HPDE6-E6E7 (cell line): ENCODE data around the gene BSPH1.
"Not testable (repeated sequence)": the region's sequence is repeated elsewhere in the genome, so short reads cannot be mapped to it uniquely, and the experiment has no call there.

ENCODE experiments used
- DNase-seq: peaks from one replicate; pipeline ENCODE4 v3.0.0; 2011; ENCODE audit warnings: missing footprints; ENCODE audit errors: extremely low spot score

Gene BSPH1

GRCh38 chr19:47920107-47920506 is 71.9 kb downstream of the BSPH1 start:
- DNase-seq, result not testable (repeated sequence)
